H1 (cell line): ENCODE data around the gene HTR1D. TPM values are rescaled to one million over a fixed set of nuclear protein-coding genes. Genes with fewer than 3 reads are reported as not detected.

Experiments used
- CTCF ChIA-PET: fragments of 300-600 bp; sonication (Branson Sonifier 250); formaldehyde crosslinking; loops from one replicate; lab custom pipeline; 2021; ENCODE audit not compliant: partially characterized antibody; lab: Charles Lee
- POLR2A ChIA-PET: fragments of 300-600 bp; sonication (Branson Sonifier 250); formaldehyde crosslinking; loops from one replicate; lab custom pipeline; 2021; ENCODE audit warnings: inconsistent platforms; ENCODE audit not compliant: partially characterized antibody; lab: Charles Lee
- DNase-seq, 2 experiments: peaks; one replicate each; pipeline versions ENCODE4 v3.0.0 to v3.0.0-alpha.2; 2010 to 2022; ENCODE audit warnings: low spot score in 2 of 2, low read depth in 1 of 2, mixed read lengths in 1 of 2
- FAIRE-seq: peaks from 2 replicates; lab custom pipeline; 2011; peaks lifted over from hg19 to GRCh38; lab: Jason Lieb, UNC
- H2AFZ ChIP-seq: 2 replicates; pipeline ENCODE4 v1.8.1; 2012; ENCODE audit warnings: low read length, inconsistent platforms
- H2AK5ac ChIP-seq: 2 replicates; pipeline ENCODE4 v1.6.1; 2013; ENCODE audit warnings: low read depth, low read length
- H2BK120ac ChIP-seq: replicated peaks from 2 replicates; pipeline ENCODE3; 2013; ENCODE audit warnings: low read depth, low read length, inconsistent platforms
- H2BK12ac ChIP-seq: 2 replicates; pipeline ENCODE4 v1.6.1; 2013; ENCODE audit warnings: low read depth, low read length
- H2BK15ac ChIP-seq: 2 replicates; pipeline ENCODE4 v1.6.1; 2013; ENCODE audit warnings: low read length
- H2BK20ac ChIP-seq: 2 replicates; pipeline ENCODE4 v1.6.1; 2013; ENCODE audit warnings: low read length
- H2BK5ac ChIP-seq: 2 replicates; pipeline ENCODE4 v1.6.1; 2013; ENCODE audit warnings: low read depth, low read length
- H3K14ac ChIP-seq: 2 replicates; pipeline ENCODE4 v1.6.1; 2013; ENCODE audit warnings: inconsistent platforms; ENCODE audit not compliant: insufficient read length
- H3K18ac ChIP-seq: 2 replicates; pipeline ENCODE4 v1.6.1; 2013; ENCODE audit warnings: low read length; ENCODE audit errors: extremely low read depth
- H3K23ac ChIP-seq: 2 replicates; pipeline ENCODE4 v1.6.1; 2013; ENCODE audit warnings: inconsistent platforms; ENCODE audit not compliant: insufficient read length
- H3K23me2 ChIP-seq: 2 replicates; pipeline ENCODE4 v1.6.1; 2013; ENCODE audit warnings: low read depth, low read length
- H3K27ac ChIP-seq: 2 replicates; pipeline ENCODE4 v1.6.1; 2011; ENCODE audit warnings: low read depth, low read length, inconsistent platforms
- H3K27me3 ChIP-seq, 4 experiments: replicated peaks in 1 of 4; 1 replicate in 1 of 4; 2 replicates in 3 of 4; pipeline versions ENCODE4 v1.6.1 to v1.8.1; 2011 to 2013; ENCODE audit warnings: low read length in 3 of 4, mild to moderate bottlenecking in 3 of 4, inconsistent platforms in 2 of 4, mixed read lengths in 2 of 4, moderate library complexity in 1 of 4; ENCODE audit not compliant: control insufficient read depth in 3 of 4, insufficient read depth in 3 of 4; ENCODE audit errors: extremely low read depth in 1 of 4
- H3K36me3 ChIP-seq, 4 experiments: 2 replicates each; pipeline versions ENCODE4 v1.6.1 to v1.8.1; 2011 to 2013; ENCODE audit warnings: mild to moderate bottlenecking in 4 of 4, low read length in 3 of 4, moderate library complexity in 2 of 4, control low read depth in 1 of 4, inconsistent platforms in 1 of 4; ENCODE audit not compliant: insufficient read depth in 4 of 4, control insufficient read depth in 2 of 4
- H3K4ac ChIP-seq: replicated peaks from 2 replicates; pipeline ENCODE3; 2013; ENCODE audit warnings: low read length, low read depth, mixed read lengths, inconsistent platforms; ENCODE audit not compliant: insufficient read length
- H3K4me1 ChIP-seq, 4 experiments: replicated peaks in 1 of 4; 1 replicate in 1 of 4; 2 replicates in 3 of 4; pipeline versions ENCODE4 v1.6.1 to v1.8.1; 2011 to 2013; ENCODE audit warnings: low read length in 3 of 4, inconsistent platforms in 2 of 4, mixed read lengths in 1 of 4; ENCODE audit not compliant: insufficient read depth in 4 of 4, control insufficient read depth in 3 of 4
- H3K4me2 ChIP-seq, 2 experiments: 2 replicates each; pipeline versions ENCODE4 v1.6.1 to v1.8.1; 2011 to 2013; ENCODE audit warnings: low read depth in 2 of 2, low read length in 2 of 2, control low read depth in 1 of 2, inconsistent platforms in 1 of 2, mild to moderate bottlenecking in 1 of 2; ENCODE audit not compliant: insufficient read depth in 1 of 2
- H3K4me3 ChIP-seq, 4 experiments: fragments of 200-600, 300-600 bp in 1 of 4; sonication (generic), shearing (Covaris generic), sonication (Bioruptor Twin) in 1 of 4; 2 replicates each; pipeline versions ENCODE4 v1.5.1 to v1.8.1; 2011 to 2016; ENCODE audit warnings: low read length in 4 of 4, low read depth in 3 of 4, control low read depth in 2 of 4, inconsistent platforms in 2 of 4, mild to moderate bottlenecking in 2 of 4, mixed read lengths in 1 of 4, moderate library complexity in 1 of 4; ENCODE audit not compliant: insufficient read depth in 2 of 4; ENCODE audit errors: extremely low read depth in 1 of 4
- H3K56ac ChIP-seq: replicated peaks from 2 replicates; pipeline ENCODE3; 2013; ENCODE audit warnings: low read depth, mild to moderate bottlenecking, mixed read lengths, low read length, inconsistent platforms; ENCODE audit not compliant: insufficient read length
- H3K79me1 ChIP-seq: 2 replicates; pipeline ENCODE4 v1.6.1; 2013; ENCODE audit warnings: low read depth, low read length, control low read depth
- H3K79me2 ChIP-seq, 2 experiments: 2 replicates each; pipeline versions ENCODE4 v1.6.1 to v1.8.1; 2012 to 2013; ENCODE audit warnings: low read length in 2 of 2, mild to moderate bottlenecking in 2 of 2, inconsistent platforms in 1 of 2; ENCODE audit not compliant: insufficient read depth in 2 of 2, control insufficient read depth in 1 of 2
- H3K9ac ChIP-seq, 4 experiments: replicated peaks in 1 of 4; 1 replicate in 1 of 4; 2 replicates in 3 of 4; pipeline versions ENCODE4 v1.6.1 to v1.8.1; 2011 to 2013; ENCODE audit warnings: low read depth in 3 of 4, low read length in 3 of 4, control low read depth in 2 of 4, mild to moderate bottlenecking in 2 of 4, moderate library complexity in 2 of 4, inconsistent platforms in 1 of 4; ENCODE audit errors: extremely low read depth in 1 of 4
- H3K9me3 ChIP-seq, 2 experiments: 2 replicates each; pipeline versions ENCODE4 v1.6.1 to v1.8.1; 2012 to 2013; ENCODE audit warnings: mild to moderate bottlenecking in 2 of 2, moderate library complexity in 2 of 2, control low read depth in 1 of 2, inconsistent platforms in 1 of 2, low read depth in 1 of 2, low read length in 1 of 2, mixed read lengths in 1 of 2; ENCODE audit not compliant: insufficient read depth in 2 of 2
- H4K20me1 ChIP-seq, 2 experiments: replicated peaks in 1 of 2; 2 replicates each; pipeline versions ENCODE3 to v1.8.1; 2011 to 2013; ENCODE audit warnings: inconsistent platforms in 2 of 2, low read length in 2 of 2, mild to moderate bottlenecking in 1 of 2; ENCODE audit not compliant: insufficient read depth in 2 of 2, control insufficient read depth in 1 of 2
- H4K5ac ChIP-seq: 2 replicates; pipeline ENCODE4 v1.6.1; 2013; ENCODE audit warnings: low read length, low read depth, mixed read lengths, inconsistent platforms; ENCODE audit not compliant: insufficient read length
- H4K8ac ChIP-seq: 2 replicates; pipeline ENCODE4 v1.8.0; 2013; ENCODE audit warnings: mild to moderate bottlenecking, moderate library complexity, low read length, inconsistent platforms; ENCODE audit not compliant: insufficient read depth; ENCODE audit errors: extremely low read depth
- H4K91ac ChIP-seq: replicated peaks from 2 replicates; pipeline ENCODE3; 2013; ENCODE audit warnings: low read length, mixed read lengths, inconsistent platforms; ENCODE audit not compliant: insufficient read length
- ASH2L ChIP-seq: fragments of 200-600, 300-600 bp; sonication (generic); IDR thresholded peaks from one replicate; pipeline ENCODE4 v1.7.1; 2017; ENCODE audit warnings: low read length
- ATF3 ChIP-seq: IDR thresholded peaks from 2 replicates; pipeline ENCODE4 v1.6.1; 2011; ENCODE audit warnings: low read depth, mild to moderate bottlenecking, low read length; ENCODE audit not compliant: insufficient read depth
- EP300 ChIP-seq, 2 experiments: IDR thresholded peaks; 1 replicate in 1 of 2; 2 replicates in 1 of 2; pipeline ENCODE4 v1.6.1; 2011 to 2012; ENCODE audit warnings: low read depth in 2 of 2, low read length in 2 of 2, mild to moderate bottlenecking in 2 of 2, borderline replicate concordance in 1 of 2, inconsistent platforms in 1 of 2, moderate library complexity in 1 of 2
- MAFK ChIP-seq: IDR thresholded peaks from 2 replicates; pipeline ENCODE4 v1.6.1; 2012; ENCODE audit warnings: low read depth, mild to moderate bottlenecking, improper control_type of control experiment, low read length
- POU5F1 ChIP-seq: IDR thresholded peaks from 2 replicates; pipeline ENCODE4 v1.6.1; 2011; ENCODE audit warnings: low read depth, mild to moderate bottlenecking, low read length, moderate library complexity
- RBBP5 ChIP-seq: IDR thresholded peaks from 2 replicates; pipeline ENCODE4 v1.7.1; 2012; ENCODE audit warnings: low read depth, mild to moderate bottlenecking, inconsistent platforms, low read length, moderate library complexity, borderline replicate concordance
- SP4 ChIP-seq: IDR thresholded peaks from 2 replicates; pipeline ENCODE4 v1.6.1; 2012; ENCODE audit warnings: low read length, inconsistent platforms
- SRF ChIP-seq: IDR thresholded peaks from 2 replicates; pipeline ENCODE4 v1.6.1; 2011; ENCODE audit warnings: mild to moderate bottlenecking, low read depth, low read length, moderate library complexity
- WGBS, 2 experiments: shearing (Covaris generic) in 1 of 2; methylation state at CpG; one replicate each; pipeline versions ENCODE4 v1.1.6 to v1.1.7; 2013 to 2015; ENCODE audit warnings: low lambda C conversion rate in 2 of 2, mixed read lengths in 2 of 2, inconsistent platforms in 1 of 2, low coverage in 1 of 2, missing lambda C conversion rate in 1 of 2; ENCODE audit not compliant: insufficient replicate concordance in 2 of 2, insufficient coverage in 1 of 2, insufficient read length in 1 of 2; ENCODE audit errors: extremely low coverage in 1 of 2, missing lambda C conversion rate in 1 of 2; 5-methylcytosine and 5-hydroxymethylcytosine counted together
- polyA plus RNA-seq, 7 experiments: library from polyadenylated mRNA; depleted of rRNA in 3 of 7; stranded (reverse) in 5 of 7; unstranded in 2 of 7; fragments of >200 nt in 5 of 7; fragments of 200-250 nt in 2 of 7; gene quantifications; 1 replicate in 5 of 7; 2 replicates in 1 of 7; 4 replicates in 1 of 7; pipeline versions ENCODE4 v1.2.1 to v1.2.3, GENCODE V29; 2011 to 2013; ENCODE audit warnings: missing spikeins in 2 of 7, mixed read lengths in 2 of 7
- total RNA-seq: library from RNA; stranded (reverse); fragmentation: NEBNext Ultra II Directional; extraction: Animal tissue kit (Norgen Biotek cat#: 25700); gene quantifications from 2 replicates; pipeline ENCODE4 v1.2.1, GENCODE V29; 2021

HTR1D gene
- total and polyA plus RNA-seq, 2 of the 8 experiments (the other 6 are each of a cell fraction or from before 2014, with no cell fraction given), result 8.8 to 11.5 TPM

GRCh38 chr1:23156940-23157339, 60.4 kb downstream of the HTR1D start:
- Histone ChIP-seq H3K36me3 (no peaks in the 10 kb centered on the region), H3K4me3 (no peak overlapping the region), H3K23me2 (no peaks in the 10 kb centered on the region), H3K4ac (no peak overlapping the region), H4K8ac (no peak overlapping the region), H4K20me1 (peaks cover 13 to 17% of the 10 kb centered on the region in 2 experiments), H3K56ac (no peak overlapping the region), H3K14ac (no peak overlapping the region), H3K27ac (no peak overlapping the region), H4K91ac (no peak overlapping the region), H2AK5ac (no peak overlapping the region), H3K4me2 (no peak overlapping the region), H3K79me2 (peaks cover 16 to 95% of the 10 kb centered on the region in 2 experiments), H2BK20ac (no peak overlapping the region), H2BK12ac (no peak overlapping the region), H3K27me3 (no peaks in the 10 kb centered on the region), H3K18ac (no peak overlapping the region), H3K9ac (no peak overlapping the region), H3K9me3 (no peaks in the 10 kb centered on the region), H2BK15ac (no peak overlapping the region), H2BK5ac (no peak overlapping the region), H3K79me1 (peaks cover 7% of the 10 kb centered on the region; the same call in 1 of the 2 replicates), H2AFZ (no peak overlapping the region), H4K5ac (no peak overlapping the region), H2BK120ac (no peak overlapping the region), H3K4me1 (peaks cover 0 to 3% (median 1%) of the 10 kb centered on the region in 4 experiments; a peak in 1 of 7 replicates), H3K23ac (no peak overlapping the region)
- DNase-seq, result no peak
- FAIRE-seq, result no peak
- POLR2A ChIA-PET, result interaction anchor here (0.7 kb wide), 1 partner anchor 114 kb away, joined by 3 read pairs; no protein-coding TSS in a partner anchor
- CTCF ChIA-PET, result interaction anchor here (0.6 to 3.0 kb wide), 2 partner anchors 28 to 393 kb away, joined by 3 to 12 read pairs; no protein-coding TSS in a partner anchor
- 95% methylated on average over 4 of the region's 4 CpGs; no CpG with 5 or more reads in 1 of the 2 experiments for WGBS, 2 experiments
- TF ChIP-seq EP300 (IDR thresholded peaks at IDR 0.05; ENCODE audit: borderline replicate concordance in 1 of 2, low read depth in 2 of 2, low read length in 2 of 2), result no peak
- no peak for TF ChIP-seq POU5F1
- TF ChIP-seq RBBP5, result no peak
- TF ChIP-seq MAFK, result no peak
- TF ChIP-seq SRF, result no peak
- TF ChIP-seq ASH2L, result no peak
- no peak for TF ChIP-seq SP4
- no peak for TF ChIP-seq ATF3
